AG10803 (cell line): ENCODE measurements around the gene MAP4.
"Not testable (repeated sequence)": the region's sequence is repeated elsewhere in the genome, so short reads cannot be mapped to it uniquely, and the experiment has no call there.

Experiments used
- DNase-seq: peaks from one replicate; pipeline ENCODE4 v3.0.0; 2010; ENCODE audit warnings: low read depth
- H3K4me3 ChIP-seq: 2 replicates; pipeline ENCODE4 v1.5.1; 2011; ENCODE audit warnings: mild to moderate bottlenecking, low read length, control low read depth
- TF ChIP-seq, protein P1 (sequence below): conservative IDR thresholded peaks from 2 replicates; pipeline ENCODE4 v1.5.1; 2011; ENCODE audit warnings: mild to moderate bottlenecking, low read length, control low read depth, inconsistent platforms

Gene MAP4

GRCh38 chr3:48015431-48016180, 610 bp downstream of the MAP4 start:
- TF ChIP-seq, protein P1, sequence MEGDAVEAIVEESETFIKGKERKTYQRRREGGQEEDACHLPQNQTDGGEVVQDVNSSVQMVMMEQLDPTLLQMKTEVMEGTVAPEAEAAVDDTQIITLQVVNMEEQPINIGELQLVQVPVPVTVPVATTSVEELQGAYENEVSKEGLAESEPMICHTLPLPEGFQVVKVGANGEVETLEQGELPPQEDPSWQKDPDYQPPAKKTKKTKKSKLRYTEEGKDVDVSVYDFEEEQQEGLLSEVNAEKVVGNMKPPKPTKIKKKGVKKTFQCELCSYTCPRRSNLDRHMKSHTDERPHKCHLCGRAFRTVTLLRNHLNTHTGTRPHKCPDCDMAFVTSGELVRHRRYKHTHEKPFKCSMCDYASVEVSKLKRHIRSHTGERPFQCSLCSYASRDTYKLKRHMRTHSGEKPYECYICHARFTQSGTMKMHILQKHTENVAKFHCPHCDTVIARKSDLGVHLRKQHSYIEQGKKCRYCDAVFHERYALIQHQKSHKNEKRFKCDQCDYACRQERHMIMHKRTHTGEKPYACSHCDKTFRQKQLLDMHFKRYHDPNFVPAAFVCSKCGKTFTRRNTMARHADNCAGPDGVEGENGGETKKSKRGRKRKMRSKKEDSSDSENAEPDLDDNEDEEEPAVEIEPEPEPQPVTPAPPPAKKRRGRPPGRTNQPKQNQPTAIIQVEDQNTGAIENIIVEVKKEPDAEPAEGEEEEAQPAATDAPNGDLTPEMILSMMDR: no peak
- DNase-seq: peak; percentile 31
- no peak overlapping the region for H3K4me3 ChIP-seq

- no peak for DNase-seq
- TF ChIP-seq, protein P1: no peak
- H3K4me3 ChIP-seq: no peak overlapping the region
Observed at GRCh38 chr3:48014358-48014757, 1.9 kb downstream of the MAP4 start.

GRCh38 chr3:48013288-48013980, 2.8 kb downstream of the MAP4 start:
- TF ChIP-seq, protein P1: no peak

DNA sequence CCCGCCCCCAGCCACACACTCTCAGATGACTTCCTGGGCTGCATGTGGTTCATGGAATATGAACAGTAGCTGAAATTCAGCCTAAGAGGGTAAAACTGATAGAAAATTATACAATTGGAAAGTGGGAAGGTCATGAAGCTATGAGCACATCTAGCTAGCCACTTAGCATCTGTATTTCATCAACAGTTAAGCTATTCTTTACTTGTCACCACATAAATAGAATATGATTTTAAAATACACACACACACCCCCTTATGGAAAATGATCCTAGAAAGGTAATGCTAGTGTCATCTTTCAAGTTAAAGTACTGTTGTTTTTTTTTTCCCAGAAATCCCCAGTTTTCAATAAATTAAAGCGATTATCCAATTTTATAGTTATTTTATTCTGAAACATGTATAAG, 3.6 kb downstream of the MAP4 start:
- TF ChIP-seq, protein P1: no peak
- no peak for DNase-seq
- H3K4me3 ChIP-seq: no peak overlapping the region

More at GRCh38 chr3:48013288-48013980, 2.8 kb downstream of the MAP4 start:
- DNase-seq: peak; percentile 58
- no peak overlapping the region for H3K4me3 ChIP-seq

DNA sequence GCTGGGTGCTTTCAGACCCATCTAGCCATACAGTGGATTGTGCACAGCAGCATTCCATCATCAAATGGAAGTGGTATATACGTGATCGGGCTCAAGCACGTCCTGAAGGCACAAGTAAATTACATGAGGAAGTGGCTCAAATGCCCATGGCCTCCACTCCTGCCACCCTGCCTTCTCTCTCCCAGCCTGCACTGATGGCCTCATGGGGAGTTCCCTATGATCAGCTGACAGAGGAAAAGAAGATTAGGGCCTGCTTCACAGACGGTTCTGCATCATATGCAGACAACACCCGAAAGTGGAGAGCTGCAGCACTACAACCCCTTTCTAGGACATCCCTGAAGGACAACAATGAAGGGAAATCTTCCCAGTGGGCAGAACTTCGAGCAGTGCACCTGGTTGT, 8.2 kb downstream of the MAP4 start:
- DNase-seq, H3K4me3 ChIP-seq: not testable (repeated sequence)

- DNase-seq, H3K4me3 ChIP-seq: not testable (repeated sequence)
Observed at GRCh38 chr3:48007361-48007760, 8.9 kb downstream of the MAP4 start.

DNA sequence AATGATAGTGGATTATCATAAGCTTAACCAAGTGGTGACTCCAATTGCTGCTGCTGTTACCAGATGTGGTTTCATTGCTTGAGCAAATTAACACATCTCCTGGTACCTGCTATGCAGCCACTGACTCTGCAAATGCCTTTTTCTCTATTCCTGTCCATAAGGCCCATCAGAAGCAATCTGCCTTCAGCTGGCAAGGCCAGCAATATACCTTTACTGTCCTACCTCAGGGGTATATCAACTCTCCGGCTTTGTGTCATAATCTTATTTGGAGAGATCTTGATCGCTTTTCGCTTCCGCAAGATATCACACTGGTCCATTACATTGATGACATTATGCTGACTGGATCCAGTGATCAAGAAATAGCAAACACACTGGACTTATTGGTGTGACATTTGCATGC, 9.4 kb downstream of the MAP4 start:
- H3K4me3 ChIP-seq, DNase-seq: not testable (repeated sequence)

- TF ChIP-seq, protein P1: no peak
- H3K4me3 ChIP-seq: no peak overlapping the region
- no peak for DNase-seq
Observed at GRCh38 chr3:48004694-48005093, 11.5 kb downstream of the MAP4 start.

- no peak overlapping the region for H3K4me3 ChIP-seq
- DNase-seq: no peak
- TF ChIP-seq, protein P1: no peak
Observed at GRCh38 chr3:48002787-48003186, 13.4 kb downstream of the MAP4 start.
